ENCODE results near the gene HLF. TPM values are rescaled to one million over a fixed set of nuclear protein-coding genes. Genes with fewer than 3 reads are reported as not detected.

The HLF gene
- total and polyA plus RNA-seq, 2 donors (not counting 1 experiment from before 2014, with no cell fraction given): 0.10 TPM; not detected in 1

DNA sequence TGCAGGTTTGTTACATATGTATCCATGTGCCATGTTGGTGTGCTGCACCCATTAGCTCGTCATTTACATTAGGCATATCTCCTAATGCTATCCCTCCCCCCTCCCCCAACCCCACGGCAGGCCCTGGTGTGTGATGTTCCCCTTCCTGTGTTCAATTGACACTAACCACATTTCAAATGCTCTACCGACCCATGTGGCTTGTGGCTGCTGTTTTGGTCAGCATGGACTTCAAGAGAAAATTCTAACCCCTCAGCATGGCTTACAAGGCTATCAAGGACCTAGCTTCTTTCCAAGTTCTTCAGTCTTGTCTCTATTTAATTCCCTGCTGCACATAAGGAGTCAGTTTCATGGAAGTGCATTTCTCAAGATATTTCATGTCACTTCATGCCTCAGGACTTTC lies 103.9 kb downstream of the HLF start:
- no peak for DNase-seq
- Histone ChIP-seq H3K27ac (ENCODE audit: low read length in 2 of 2) (no peak overlapping the region), H4K20me1 (ENCODE audit: control insufficient read depth, insufficient read depth, low read length, poor library complexity, severe bottlenecking) (no peaks in the 10 kb centered on the region), H3K36me3 (replicated peaks in 1 of 2; ENCODE audit: control extremely low read depth in 1 of 2, control insufficient read depth in 1 of 2, extremely low read depth in 1 of 2, insufficient read depth in 2 of 2, low read length in 1 of 2) (no peaks in the 10 kb centered on the region), H3K9ac (ENCODE audit: low read length) (no peak overlapping the region), H3K4me2 (replicated peaks; ENCODE audit: low read depth, low read length, poor library complexity, severe bottlenecking) (no peak overlapping the region), H3K79me2 (ENCODE audit: control insufficient read depth, insufficient read depth, low read length) (no peaks in the 10 kb centered on the region), H3K4me3 (ENCODE audit: control extremely low read depth in 1 of 5, extremely low read depth in 1 of 5, insufficient read depth in 1 of 5, low read depth in 2 of 5, low read length in 4 of 5) (no peak overlapping the region), H3K4me1 (ENCODE audit: control insufficient read depth in 2 of 2, insufficient read depth in 2 of 2, low read length in 2 of 2) (no peaks in the 10 kb centered on the region), H3K27me3 (replicated peaks in 1 of 4; ENCODE audit: control extremely low read depth in 1 of 4, control insufficient read depth in 3 of 4, insufficient read depth in 4 of 4, low read length in 3 of 4) (peaks cover 0 to 2% (median 0%) of the 10 kb centered on the region in 4 experiments), H2AFZ (ENCODE audit: insufficient read depth, low read depth, low read length, poor library complexity, severe bottlenecking) (no peak overlapping the region), H3K9me3 (ENCODE audit: control extremely low read depth in 1 of 3, control insufficient read depth in 2 of 3, insufficient read depth in 1 of 3, low read length in 2 of 3) (peaks cover 0 to 7% (median 0%) of the 10 kb centered on the region in 3 donors)
- ATAC-seq (ENCODE audit: low read depth): no peak
- CTCF ChIA-PET: no interaction called here
- Mint-ChIP-seq H3K4me1 (peaks cover 3% of the 10 kb centered on the region), H3K27me3 (peaks cover 9% of the 10 kb centered on the region), H3K4me3 (no peak overlapping the region), H3K9me3 (ENCODE audit: insufficient read depth) (peaks cover 4% of the 10 kb centered on the region), H3K27ac (no peak overlapping the region)
- no peak for TF ChIP-seq EZH2 (IDR thresholded peaks at IDR 0.05; ENCODE audit: borderline replicate concordance, insufficient read depth, low read depth, low read length, poor library complexity, severe bottlenecking)
- TF ChIP-seq, protein P1, sequence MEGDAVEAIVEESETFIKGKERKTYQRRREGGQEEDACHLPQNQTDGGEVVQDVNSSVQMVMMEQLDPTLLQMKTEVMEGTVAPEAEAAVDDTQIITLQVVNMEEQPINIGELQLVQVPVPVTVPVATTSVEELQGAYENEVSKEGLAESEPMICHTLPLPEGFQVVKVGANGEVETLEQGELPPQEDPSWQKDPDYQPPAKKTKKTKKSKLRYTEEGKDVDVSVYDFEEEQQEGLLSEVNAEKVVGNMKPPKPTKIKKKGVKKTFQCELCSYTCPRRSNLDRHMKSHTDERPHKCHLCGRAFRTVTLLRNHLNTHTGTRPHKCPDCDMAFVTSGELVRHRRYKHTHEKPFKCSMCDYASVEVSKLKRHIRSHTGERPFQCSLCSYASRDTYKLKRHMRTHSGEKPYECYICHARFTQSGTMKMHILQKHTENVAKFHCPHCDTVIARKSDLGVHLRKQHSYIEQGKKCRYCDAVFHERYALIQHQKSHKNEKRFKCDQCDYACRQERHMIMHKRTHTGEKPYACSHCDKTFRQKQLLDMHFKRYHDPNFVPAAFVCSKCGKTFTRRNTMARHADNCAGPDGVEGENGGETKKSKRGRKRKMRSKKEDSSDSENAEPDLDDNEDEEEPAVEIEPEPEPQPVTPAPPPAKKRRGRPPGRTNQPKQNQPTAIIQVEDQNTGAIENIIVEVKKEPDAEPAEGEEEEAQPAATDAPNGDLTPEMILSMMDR (IDR thresholded peaks at IDR 0.05): no peak
- WGBS (ENCODE audit: insufficient coverage): 0% methylated on average over 2 of the region's 3 CpGs
- POLR2A ChIA-PET: no interaction called here
- intact Hi-C loops (cut with micrococcal nuclease): no loop called here

Other genes starting within 250 kb of the HLF start
- 26.4 and 29.4 TPM in 2 replicates for gene MMD, start 156.9 kb downstream of the HLF start, total RNA-seq
- gene MMD, start 156.9 kb downstream of the HLF start, polyA plus RNA-seq: 19.2 and 48.7 TPM in 2 replicates
- not detected in 2 replicates for gene SMIM36, start 246.5 kb downstream of the HLF start, total RNA-seq
- gene SMIM36, start 246.5 kb downstream of the HLF start, polyA plus RNA-seq: not detected in 2 replicates